Spinal cord (tissue), 10 donors: Measurements from ENCODE around the gene KRTAP9-4. TPM values are rescaled to one million over a fixed set of nuclear protein-coding genes. Genes with fewer than 3 reads are reported as not detected.
"Not testable (repeated sequence)": the region's sequence is repeated elsewhere in the genome, so short reads cannot be mapped to it uniquely, and the experiment has no call there.

Experiments
- DNase-seq, 6 donors: peaks; one replicate each; pipeline versions ENCODE4 v3.0.0 to v3.0.0-alpha.2; 2013 to 2015; ENCODE audit warnings: low spot score in 6 of 6, low read depth in 4 of 6
- H3K27ac ChIP-seq: one replicate; pipeline ENCODE4 v1.5.1; 2013; ENCODE audit warnings: low read depth, low read length, control low read depth
- H3K27me3 ChIP-seq: one replicate; pipeline ENCODE4 v1.6.1; 2013; ENCODE audit warnings: low read length; ENCODE audit not compliant: control insufficient read depth, insufficient read depth
- H3K36me3 ChIP-seq: one replicate; pipeline ENCODE4 v1.6.1; 2013; ENCODE audit warnings: low read length; ENCODE audit not compliant: control insufficient read depth, insufficient read depth
- H3K4me1 ChIP-seq: one replicate; pipeline ENCODE4 v1.6.1; 2013; ENCODE audit warnings: low read length; ENCODE audit not compliant: control insufficient read depth, insufficient read depth
- H3K4me3 ChIP-seq: one replicate; pipeline ENCODE4 v1.5.1; 2013; ENCODE audit warnings: low read depth, low read length, control low read depth
- H3K9me3 ChIP-seq: one replicate; pipeline ENCODE4 v1.6.1; 2013; ENCODE audit warnings: low read length; ENCODE audit not compliant: control insufficient read depth, insufficient read depth
- WGBS: methylation state at CpG from one replicate; pipeline ENCODE4 v1.1.5; 2013; ENCODE audit warnings: missing lambda C conversion rate; ENCODE audit not compliant: insufficient coverage; 5-methylcytosine and 5-hydroxymethylcytosine counted together
- polyA plus RNA-seq, 2 donors: library from polyadenylated mRNA; unstranded; fragments of 120-200 nt; gene quantifications; one replicate each; pipeline ENCODE4 v1.2.1, GENCODE V29; 2013; ENCODE audit not compliant: insufficient read length in 2 of 2
- total RNA-seq, 2 donors: library from RNA; depleted of rRNA in 1 of 2; stranded (reverse); fragments of 120-200 nt in 1 of 2; fragments of >200 nt in 1 of 2; gene quantifications; one replicate each; pipeline versions ENCODE4 v1.2.3 to v1.2.4, GENCODE V29; 2013 to 2014
- donor health status: healthy.

Gene KRTAP9-4
- total and polyA plus RNA-seq, 4 donors: not detected

DNA sequence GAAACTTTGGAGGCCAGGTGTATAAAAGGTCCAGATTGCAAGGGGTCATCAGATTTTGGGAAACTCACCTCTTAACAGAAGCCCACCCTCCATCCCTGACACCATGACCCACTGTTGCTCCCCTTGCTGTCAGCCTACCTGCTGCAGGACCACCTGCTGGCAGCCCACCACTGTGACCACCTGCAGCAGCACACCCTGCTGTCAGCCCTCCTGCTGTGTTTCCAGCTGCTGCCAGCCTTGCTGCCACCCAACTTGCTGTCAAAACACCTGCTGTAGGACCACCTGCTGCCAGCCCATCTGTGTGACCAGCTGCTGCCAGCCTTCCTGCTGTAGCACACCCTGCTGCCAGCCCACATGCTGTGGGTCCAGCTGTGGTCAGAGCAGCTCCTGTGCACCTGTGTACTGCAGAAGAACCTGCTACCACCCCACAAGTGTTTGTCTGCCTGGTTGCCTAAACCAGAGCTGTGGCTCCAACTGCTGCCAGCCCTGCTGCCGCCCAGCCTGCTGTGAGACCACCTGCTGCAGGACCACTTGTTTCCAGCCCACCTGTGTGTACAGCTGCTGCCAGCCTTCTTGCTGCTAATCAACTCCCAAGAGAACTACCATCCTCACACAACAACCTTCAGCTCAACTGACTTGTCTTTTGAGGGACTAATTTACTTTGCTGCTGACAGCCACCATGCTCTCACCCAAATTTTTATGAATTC, 16.9 kb upstream of the KRTAP9-4 start, which contains the start of gene KRTAP9-3:
Gene KRTAP9-3, plus strand, starts transcription at position 51 of the 707 bp plus-strand sequence. Its CDS starts 53 bp downstream, at position 104.
- H3K36me3 ChIP-seq, H3K9me3 ChIP-seq, H3K27ac ChIP-seq, DNase-seq, H3K4me3 ChIP-seq, H3K27me3 ChIP-seq, H3K4me1 ChIP-seq: not testable (repeated sequence)
- 89% methylated on average over 1 of the region's 1 CpG for WGBS

DNA sequence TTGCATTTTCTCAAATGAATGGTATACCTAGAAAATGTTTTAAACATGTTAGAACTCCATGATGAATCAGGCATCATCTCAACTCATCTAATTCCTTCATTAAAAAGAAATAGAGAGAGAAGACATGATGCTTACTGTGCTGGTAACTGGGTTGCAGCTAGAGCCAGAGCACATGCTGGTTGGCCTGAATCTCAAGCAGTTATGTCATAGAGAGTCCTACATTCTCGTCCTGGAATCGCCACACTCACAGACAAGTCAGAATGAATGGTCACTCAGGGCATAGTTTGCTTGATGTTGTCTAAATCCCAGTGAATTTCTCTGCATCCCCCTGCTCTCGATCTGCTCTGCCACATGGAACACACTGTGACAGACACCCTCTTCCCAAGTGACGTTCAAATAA, 12.4 kb upstream of the KRTAP9-4 start:
- not testable (repeated sequence) for H3K9me3 ChIP-seq, H3K36me3 ChIP-seq, H3K4me1 ChIP-seq, H3K27me3 ChIP-seq, H3K4me3 ChIP-seq, DNase-seq, H3K27ac ChIP-seq
- WGBS: no CpG with 5 or more reads among the region's 4 CpGs

DNA sequence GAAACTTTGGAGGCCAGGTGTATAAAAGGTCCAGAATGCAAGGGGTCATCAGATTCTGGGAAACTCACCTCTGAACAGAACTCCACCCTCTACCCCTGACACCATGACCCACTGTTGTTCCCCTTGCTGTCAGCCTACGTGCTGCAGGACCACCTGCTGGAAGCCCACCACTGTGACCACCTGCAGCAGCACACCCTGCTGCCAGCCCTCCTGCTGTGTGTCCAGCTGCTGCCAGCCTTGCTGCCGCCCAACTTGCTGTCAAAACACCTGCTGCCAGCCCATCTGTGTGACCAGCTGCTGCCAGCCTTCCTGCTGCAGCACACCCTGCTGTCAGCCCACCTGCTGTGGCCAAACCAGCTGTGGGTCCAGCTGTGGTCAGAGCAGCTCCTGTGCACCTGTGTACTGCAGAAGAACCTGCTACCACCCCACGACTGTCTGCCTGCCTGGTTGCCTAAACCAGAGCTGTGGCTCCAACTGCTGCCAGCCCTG, 11.5 kb upstream of the KRTAP9-4 start, which contains the start of gene KRTAP9-8:
Gene KRTAP9-8, plus strand, starts transcription at position 51 of the 489 bp plus-strand sequence. Its CDS starts 53 bp downstream, at position 104.
- 40% methylated on average over 2 of the region's 3 CpGs for WGBS
- not testable (repeated sequence) for H3K27me3 ChIP-seq, H3K36me3 ChIP-seq, H3K9me3 ChIP-seq, H3K27ac ChIP-seq, H3K4me3 ChIP-seq, DNase-seq, H3K4me1 ChIP-seq

DNA sequence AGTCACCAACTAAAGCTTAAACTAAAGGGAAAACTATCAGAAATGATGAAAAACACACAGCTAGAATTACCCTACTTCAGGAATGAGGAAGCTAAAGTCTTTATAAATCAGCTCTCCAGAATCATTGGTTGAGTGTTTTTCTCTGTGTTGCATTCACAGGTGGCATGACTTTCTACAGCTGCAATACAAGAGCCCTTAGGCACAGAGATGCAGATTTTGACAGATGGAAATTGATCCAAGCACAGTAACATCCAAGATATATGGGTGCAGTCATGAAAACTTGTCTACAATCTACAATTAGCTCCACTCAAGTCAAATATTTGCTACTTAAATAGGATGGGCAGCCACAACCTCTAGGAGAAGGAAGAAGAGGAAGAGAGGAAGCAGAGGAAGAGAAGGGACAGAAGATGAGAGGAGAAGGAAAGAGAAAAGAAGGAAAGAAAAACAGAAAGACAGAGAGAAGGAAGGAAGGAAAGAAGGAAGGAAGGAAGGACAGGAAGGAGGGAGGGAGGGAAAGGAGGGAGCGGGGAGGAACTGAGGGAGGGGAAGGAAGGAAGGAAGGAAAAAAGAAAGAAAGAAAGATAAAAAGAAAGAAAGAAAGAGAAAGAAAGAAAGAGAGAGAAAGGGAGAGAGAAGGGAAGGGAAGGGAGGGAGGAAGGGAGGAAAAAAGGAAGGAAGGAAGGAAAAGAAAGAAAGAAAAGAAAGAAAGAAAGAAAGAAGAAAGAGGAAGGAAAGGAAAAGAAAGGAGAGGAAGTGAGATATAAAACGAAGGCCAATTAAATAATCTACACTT, 2.3 kb upstream of the KRTAP9-4 start:
- H3K4me1 ChIP-seq, H3K4me3 ChIP-seq, H3K9me3 ChIP-seq, H3K27ac ChIP-seq, H3K36me3 ChIP-seq, H3K27me3 ChIP-seq: not testable (repeated sequence)
- peak in 1 of 6 donors; percentile 0 for DNase-seq
- WGBS: 100% methylated on average over 1 of the region's 2 CpGs

DNA sequence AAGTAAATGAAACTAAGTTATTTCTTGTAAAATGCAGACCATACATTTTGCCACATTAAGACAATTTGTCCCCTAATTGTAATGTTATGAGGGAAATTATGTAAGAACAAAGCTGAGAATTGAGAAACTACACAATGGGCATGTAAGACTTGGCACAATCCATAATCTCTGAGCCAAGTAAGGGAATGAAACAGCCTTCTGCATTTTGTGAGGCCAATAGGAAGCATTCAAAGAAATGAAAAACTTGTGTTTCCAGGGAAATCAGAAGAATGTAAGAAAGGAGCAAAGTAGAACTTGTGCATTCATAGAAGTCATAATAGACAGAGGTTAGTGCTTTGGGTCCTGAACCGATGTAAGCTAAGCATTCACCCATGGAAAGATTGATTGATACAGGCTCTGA, 1.8 kb downstream of the KRTAP9-4 start:
- H3K27me3 ChIP-seq: no peaks in the 10 kb centered on the region
- H3K36me3 ChIP-seq: no peaks in the 10 kb centered on the region
- no peak overlapping the region for H3K4me3 ChIP-seq
- peak in 2 of 6 donors; percentile 4 to 31 for DNase-seq
- WGBS: 33% methylated on average over 1 of the region's 1 CpG
- no peaks in the 10 kb centered on the region for H3K9me3 ChIP-seq
- H3K27ac ChIP-seq: no peak overlapping the region
- H3K4me1 ChIP-seq: no peaks in the 10 kb centered on the region

DNA sequence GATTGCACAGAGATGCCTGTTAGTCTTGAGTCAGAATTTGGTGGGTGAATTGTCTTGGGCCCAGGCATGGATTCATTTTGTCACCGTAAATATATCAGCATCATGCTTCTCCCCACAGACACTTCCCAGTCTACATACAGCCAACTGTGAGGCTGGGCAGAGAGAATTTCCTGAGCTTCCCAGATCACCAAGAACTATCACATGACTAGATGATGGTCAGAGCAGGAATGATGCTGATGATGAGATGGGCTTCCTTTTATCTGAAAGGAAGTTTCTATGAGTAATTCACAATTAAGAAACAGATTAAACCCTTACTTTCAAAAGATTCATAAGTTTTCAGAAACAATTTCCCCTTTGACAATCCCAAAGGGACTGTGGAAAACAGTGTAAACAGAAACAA, 5.4 kb downstream of the KRTAP9-4 start:
- no CpG with 5 or more reads among the region's 1 CpG for WGBS
- DNase-seq: peak in 1 of 6 donors; percentile 0

DNA sequence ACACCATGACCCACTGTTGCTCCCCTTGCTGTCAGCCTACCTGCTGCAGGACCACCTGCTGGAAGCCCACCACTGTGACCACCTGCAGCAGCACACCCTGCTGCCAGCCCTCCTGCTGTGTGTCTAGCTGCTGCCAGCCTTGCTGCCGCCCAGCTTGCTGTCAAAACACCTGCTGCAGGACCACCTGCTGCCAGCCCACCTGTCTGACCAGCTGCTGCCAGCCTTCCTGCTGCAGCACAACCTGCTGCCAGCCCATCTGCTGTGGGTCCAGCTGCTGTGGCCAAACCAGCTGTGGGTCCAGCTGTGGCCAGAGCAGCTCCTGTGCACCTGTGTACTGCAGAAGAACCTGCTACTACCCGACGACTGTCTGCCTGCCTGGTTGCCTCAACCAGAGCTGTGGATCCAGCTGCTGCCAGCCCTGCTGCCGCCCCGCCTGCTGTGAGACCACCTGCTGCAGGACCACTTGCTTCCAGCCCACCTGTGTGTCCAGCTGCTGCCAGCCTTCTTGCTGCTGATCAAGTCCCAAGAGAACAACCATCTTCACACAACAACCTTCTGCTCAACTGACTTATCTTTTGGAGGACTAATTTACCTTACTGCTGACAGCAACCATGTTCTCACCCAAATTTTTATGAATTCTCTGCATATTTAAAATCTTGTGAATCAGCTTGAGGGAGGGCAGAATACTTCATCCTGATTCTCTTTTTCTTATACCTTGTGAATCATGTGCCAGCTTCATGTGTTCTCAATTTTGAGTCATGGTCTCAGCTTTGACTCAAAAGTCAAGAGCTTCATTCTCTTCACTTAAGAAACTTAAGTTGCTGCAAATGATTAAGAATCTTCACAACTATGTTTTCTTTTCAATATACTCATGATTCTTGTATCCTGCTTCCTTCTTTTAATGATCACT, 6.1 kb downstream of the KRTAP9-4 start, which contains the start of gene KRTAP9-9:
Gene KRTAP9-9, plus strand, starts transcription at position 4 of the 910 bp plus-strand sequence.
- WGBS: 70% methylated on average over 5 of the region's 5 CpGs
- H3K9me3 ChIP-seq, H3K36me3 ChIP-seq, H3K4me3 ChIP-seq, H3K4me1 ChIP-seq, H3K27ac ChIP-seq, H3K27me3 ChIP-seq: not testable (repeated sequence)
- DNase-seq: peak in 1 of 6 donors; percentile 0

More for the DNA sequence above, 5.4 kb downstream of the KRTAP9-4 start:
- Histone ChIP-seq H3K27me3 (no peaks in the 10 kb centered on the region), H3K36me3 (no peaks in the 10 kb centered on the region), H3K4me3 (no peak overlapping the region), H3K9me3 (no peaks in the 10 kb centered on the region), H3K4me1 (no peaks in the 10 kb centered on the region), H3K27ac (no peak overlapping the region)

DNA sequence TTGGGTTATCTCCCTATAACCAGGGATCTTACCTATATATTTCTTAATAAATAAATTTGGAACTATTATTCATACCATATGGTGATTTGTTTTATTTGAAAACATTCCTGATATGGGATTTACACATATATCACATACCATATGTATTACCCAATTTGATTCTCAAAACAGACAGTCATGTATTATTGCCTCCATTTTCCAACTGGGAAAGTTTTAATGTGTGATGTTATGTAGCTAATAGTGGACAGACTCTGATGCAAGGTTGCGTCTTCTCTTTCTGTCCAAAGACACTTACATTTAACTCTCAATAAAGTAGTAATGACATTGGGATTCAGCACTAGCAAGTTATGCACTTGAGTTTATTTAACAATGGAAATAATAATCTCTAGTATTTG, 6.8 kb downstream of the KRTAP9-4 start:
- no peaks in the 10 kb centered on the region for H3K4me1 ChIP-seq
- no peak overlapping the region for H3K4me3 ChIP-seq
- DNase-seq: peak in 1 of 6 donors; percentile 0
- H3K27ac ChIP-seq: no peak overlapping the region
- no peaks in the 10 kb centered on the region for H3K27me3 ChIP-seq
- no CpG with 5 or more reads among the region's 1 CpG for WGBS
- no peaks in the 10 kb centered on the region for H3K9me3 ChIP-seq
- no peaks in the 10 kb centered on the region for H3K36me3 ChIP-seq

DNA sequence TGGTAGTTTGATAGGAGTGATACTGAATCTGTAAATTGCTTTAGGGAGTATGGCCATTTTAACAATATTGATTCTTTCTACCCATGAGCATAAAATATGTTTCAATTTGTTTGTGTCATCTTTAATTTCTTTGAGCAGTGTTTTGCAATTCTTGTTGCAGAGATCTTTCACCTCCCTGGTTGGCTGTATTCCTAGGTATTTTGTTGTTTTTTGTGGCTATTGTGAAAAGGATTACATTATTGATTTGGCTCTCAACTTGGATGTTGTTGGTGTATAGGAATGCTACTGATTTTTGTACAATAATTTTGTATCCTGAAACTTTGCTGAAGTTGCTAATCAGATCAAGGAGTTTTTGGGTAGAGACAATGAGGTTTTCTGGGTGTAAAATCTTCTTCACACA, 8.9 kb downstream of the KRTAP9-4 start:
- peak in 1 of 6 donors; percentile 0 for DNase-seq
- no peaks in the 10 kb centered on the region for H3K36me3 ChIP-seq
- no peaks in the 10 kb centered on the region for H3K4me1 ChIP-seq
- H3K4me3 ChIP-seq: no peak overlapping the region
- no peaks in the 10 kb centered on the region for H3K9me3 ChIP-seq
- no peaks in the 10 kb centered on the region for H3K27me3 ChIP-seq
- H3K27ac ChIP-seq: no peak overlapping the region
